ENCODE results near the gene RASA3. TPM values are rescaled to one million over a fixed set of nuclear protein-coding genes. Genes with fewer than 3 reads are reported as not detected.

RASA3 gene
- polyA plus RNA-seq, 1 donor from 2014 or later: 8.5 TPM

DNA sequence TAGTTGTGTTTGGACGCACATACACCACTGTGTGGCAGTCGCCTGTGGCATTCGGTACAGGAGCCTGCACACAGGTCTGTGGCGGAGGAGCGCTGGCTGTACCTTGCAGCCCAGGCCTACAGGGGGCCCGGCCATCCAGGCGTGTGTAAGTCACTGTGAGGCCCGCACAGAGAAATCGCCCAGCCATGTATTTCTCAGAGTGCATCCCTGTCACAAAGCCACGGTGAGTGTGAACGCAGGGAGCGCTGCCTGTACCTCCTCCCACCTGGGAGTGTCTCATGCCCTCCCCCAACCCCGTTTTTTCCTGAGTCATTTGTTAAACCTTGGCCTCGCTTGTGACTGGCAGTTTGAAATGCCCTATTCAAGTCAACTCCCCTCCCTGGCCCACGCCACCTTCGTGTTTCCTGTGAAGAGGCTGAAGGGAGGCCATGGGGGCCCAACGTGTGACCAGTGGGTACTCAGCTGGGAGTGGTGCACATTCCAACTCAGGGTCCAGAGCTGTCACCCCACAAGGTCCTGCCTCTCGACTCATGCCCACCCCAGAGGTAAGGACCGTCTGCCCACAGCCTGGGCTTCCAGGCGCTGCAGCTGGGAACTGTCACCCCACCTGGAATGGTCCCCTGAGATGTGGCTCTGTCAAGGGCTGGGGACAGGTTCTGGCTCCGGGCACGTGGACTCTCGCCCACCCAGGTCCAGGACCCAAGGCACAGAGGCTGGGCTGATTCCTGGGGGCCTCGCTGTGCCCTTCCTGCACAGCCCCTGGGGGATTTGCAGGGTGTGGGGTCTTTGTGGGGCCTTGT is 11.6 kb upstream of the RASA3 start:
- no peaks in the 10 kb centered on the region for H3F3A ChIP-seq (ENCODE audit: insufficient read depth, low read length, poor library complexity, severe bottlenecking)
- no peaks in the 10 kb centered on the region for H3K79me2 ChIP-seq (replicated peaks; ENCODE audit: insufficient read depth, low read length)
- no peaks in the 10 kb centered on the region for H3K27me3 ChIP-seq (ENCODE audit: insufficient read depth, low read depth, low read length)
- TF ChIP-seq MXI1 (conservative IDR thresholded peaks at IDR 0.05; ENCODE audit: poor library complexity, severe bottlenecking): no peak
- TF ChIP-seq, protein P1, sequence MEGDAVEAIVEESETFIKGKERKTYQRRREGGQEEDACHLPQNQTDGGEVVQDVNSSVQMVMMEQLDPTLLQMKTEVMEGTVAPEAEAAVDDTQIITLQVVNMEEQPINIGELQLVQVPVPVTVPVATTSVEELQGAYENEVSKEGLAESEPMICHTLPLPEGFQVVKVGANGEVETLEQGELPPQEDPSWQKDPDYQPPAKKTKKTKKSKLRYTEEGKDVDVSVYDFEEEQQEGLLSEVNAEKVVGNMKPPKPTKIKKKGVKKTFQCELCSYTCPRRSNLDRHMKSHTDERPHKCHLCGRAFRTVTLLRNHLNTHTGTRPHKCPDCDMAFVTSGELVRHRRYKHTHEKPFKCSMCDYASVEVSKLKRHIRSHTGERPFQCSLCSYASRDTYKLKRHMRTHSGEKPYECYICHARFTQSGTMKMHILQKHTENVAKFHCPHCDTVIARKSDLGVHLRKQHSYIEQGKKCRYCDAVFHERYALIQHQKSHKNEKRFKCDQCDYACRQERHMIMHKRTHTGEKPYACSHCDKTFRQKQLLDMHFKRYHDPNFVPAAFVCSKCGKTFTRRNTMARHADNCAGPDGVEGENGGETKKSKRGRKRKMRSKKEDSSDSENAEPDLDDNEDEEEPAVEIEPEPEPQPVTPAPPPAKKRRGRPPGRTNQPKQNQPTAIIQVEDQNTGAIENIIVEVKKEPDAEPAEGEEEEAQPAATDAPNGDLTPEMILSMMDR (IDR thresholded peaks at IDR 0.05; ENCODE audit: poor library complexity, severe bottlenecking): peak; percentile 35
- no peaks in the 10 kb centered on the region for H3K36me3 ChIP-seq (ENCODE audit: insufficient read depth, low read length)
- H3K9me2 ChIP-seq (ENCODE audit: insufficient read depth, low read length): no peaks in the 10 kb centered on the region
- no peaks in the 10 kb centered on the region for H3K9me3 ChIP-seq (ENCODE audit: low read length)
- no peak overlapping the region for H2AFZ ChIP-seq (ENCODE audit: low read depth, low read length)
- no peak overlapping the region for H3K4me2 ChIP-seq (ENCODE audit: low read length)
- H3K27ac ChIP-seq (ENCODE audit: low read length): no peak overlapping the region
- H4K20me1 ChIP-seq (ENCODE audit: insufficient read depth): no peaks in the 10 kb centered on the region
- no peak overlapping the region for H3K4me3 ChIP-seq (ENCODE audit: low read length)
- H3K9ac ChIP-seq (ENCODE audit: low read length): no peak overlapping the region

DNA sequence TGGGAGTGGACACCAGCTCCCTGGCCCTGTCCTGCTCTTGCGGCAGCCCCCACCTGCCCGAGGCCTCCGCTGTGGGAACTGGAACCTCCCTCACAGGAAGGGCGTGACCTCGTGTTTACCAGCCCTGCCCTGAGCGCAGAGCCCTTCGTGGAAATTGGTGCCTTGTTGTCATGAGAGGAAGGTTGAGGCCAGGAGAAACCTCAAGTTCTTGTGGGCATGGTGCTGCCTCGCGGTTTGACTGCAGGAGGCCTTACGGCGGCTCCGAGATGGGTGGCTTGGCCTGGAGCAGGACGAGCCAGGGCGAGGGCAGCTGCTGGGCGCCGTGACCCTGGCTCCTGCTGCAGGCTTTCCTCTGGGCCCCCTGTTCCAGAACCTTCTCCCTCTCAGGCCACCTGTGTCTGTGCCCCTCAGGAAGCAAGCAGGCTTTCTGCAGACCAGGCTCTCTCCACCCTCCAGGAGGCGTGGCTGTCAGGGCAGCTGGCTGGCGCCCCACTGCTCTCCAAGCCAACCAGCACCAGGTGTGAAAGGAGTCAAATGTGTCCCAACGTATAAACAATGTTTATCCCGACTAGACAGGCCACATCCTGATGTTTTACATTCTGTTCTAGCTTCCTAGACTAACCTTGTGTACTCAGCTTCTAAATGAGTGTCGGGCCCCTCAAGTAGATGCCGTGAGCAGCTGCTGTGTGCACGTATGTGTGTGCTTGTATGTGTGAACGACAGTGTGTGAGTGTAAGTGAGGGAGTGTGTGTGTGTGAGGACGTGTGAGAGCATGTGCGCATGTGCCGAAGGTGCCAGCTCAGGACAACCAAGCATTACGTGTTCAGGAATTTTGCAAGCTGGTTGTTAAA is 10.4 kb upstream of the RASA3 start:
- no peaks in the 10 kb centered on the region for H3K79me2 ChIP-seq (replicated peaks; ENCODE audit: insufficient read depth, low read length)
- no peak overlapping the region for H3K4me3 ChIP-seq (ENCODE audit: low read length)
- no peak for TF ChIP-seq EP300 (conservative IDR thresholded peaks at IDR 0.05; ENCODE audit: poor library complexity, severe bottlenecking)
- no peak for TF ChIP-seq TAF1 (IDR thresholded peaks at IDR 0.05; ENCODE audit: low read depth)
- TF ChIP-seq, protein P1 (IDR thresholded peaks at IDR 0.05; ENCODE audit: poor library complexity, severe bottlenecking): no peak
- no peak for TF ChIP-seq MXI1 (conservative IDR thresholded peaks at IDR 0.05; ENCODE audit: poor library complexity, severe bottlenecking)
- no peak for TF ChIP-seq POLR2AphosphoS5 (IDR thresholded peaks at IDR 0.05)
- TF ChIP-seq, protein P2, sequence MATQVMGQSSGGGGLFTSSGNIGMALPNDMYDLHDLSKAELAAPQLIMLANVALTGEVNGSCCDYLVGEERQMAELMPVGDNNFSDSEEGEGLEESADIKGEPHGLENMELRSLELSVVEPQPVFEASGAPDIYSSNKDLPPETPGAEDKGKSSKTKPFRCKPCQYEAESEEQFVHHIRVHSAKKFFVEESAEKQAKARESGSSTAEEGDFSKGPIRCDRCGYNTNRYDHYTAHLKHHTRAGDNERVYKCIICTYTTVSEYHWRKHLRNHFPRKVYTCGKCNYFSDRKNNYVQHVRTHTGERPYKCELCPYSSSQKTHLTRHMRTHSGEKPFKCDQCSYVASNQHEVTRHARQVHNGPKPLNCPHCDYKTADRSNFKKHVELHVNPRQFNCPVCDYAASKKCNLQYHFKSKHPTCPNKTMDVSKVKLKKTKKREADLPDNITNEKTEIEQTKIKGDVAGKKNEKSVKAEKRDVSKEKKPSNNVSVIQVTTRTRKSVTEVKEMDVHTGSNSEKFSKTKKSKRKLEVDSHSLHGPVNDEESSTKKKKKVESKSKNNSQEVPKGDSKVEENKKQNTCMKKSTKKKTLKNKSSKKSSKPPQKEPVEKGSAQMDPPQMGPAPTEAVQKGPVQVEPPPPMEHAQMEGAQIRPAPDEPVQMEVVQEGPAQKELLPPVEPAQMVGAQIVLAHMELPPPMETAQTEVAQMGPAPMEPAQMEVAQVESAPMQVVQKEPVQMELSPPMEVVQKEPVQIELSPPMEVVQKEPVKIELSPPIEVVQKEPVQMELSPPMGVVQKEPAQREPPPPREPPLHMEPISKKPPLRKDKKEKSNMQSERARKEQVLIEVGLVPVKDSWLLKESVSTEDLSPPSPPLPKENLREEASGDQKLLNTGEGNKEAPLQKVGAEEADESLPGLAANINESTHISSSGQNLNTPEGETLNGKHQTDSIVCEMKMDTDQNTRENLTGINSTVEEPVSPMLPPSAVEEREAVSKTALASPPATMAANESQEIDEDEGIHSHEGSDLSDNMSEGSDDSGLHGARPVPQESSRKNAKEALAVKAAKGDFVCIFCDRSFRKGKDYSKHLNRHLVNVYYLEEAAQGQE (IDR thresholded peaks at IDR 0.05; ENCODE audit: borderline replicate concordance): no peak
- TF ChIP-seq EZH2 (IDR thresholded peaks at IDR 0.05; ENCODE audit: borderline replicate concordance, insufficient read depth, low read length, poor library complexity, severe bottlenecking): no peak
- no peak for TF ChIP-seq RAD21 (conservative IDR thresholded peaks at IDR 0.05)
- TF ChIP-seq SMC3 (conservative IDR thresholded peaks at IDR 0.05; ENCODE audit: poor library complexity): no peak
- no peak overlapping the region for H3K27ac ChIP-seq (ENCODE audit: low read length)
- no peak overlapping the region for H3K4me2 ChIP-seq (ENCODE audit: low read length)
- no peak overlapping the region for H3K9ac ChIP-seq (ENCODE audit: low read length)
- H3K9me2 ChIP-seq (ENCODE audit: insufficient read depth, low read length): no peaks in the 10 kb centered on the region
- H3K36me3 ChIP-seq (ENCODE audit: insufficient read depth, low read length): no peaks in the 10 kb centered on the region
- no peaks in the 10 kb centered on the region for H4K20me1 ChIP-seq (ENCODE audit: insufficient read depth)
- H3K9me3 ChIP-seq (ENCODE audit: low read length): no peaks in the 10 kb centered on the region
- H3F3A ChIP-seq (ENCODE audit: insufficient read depth, low read length, poor library complexity, severe bottlenecking): no peaks in the 10 kb centered on the region
- H3K27me3 ChIP-seq (ENCODE audit: insufficient read depth, low read depth, low read length): no peaks in the 10 kb centered on the region
- H2AFZ ChIP-seq (ENCODE audit: low read depth, low read length): no peak overlapping the region
